ENCODE data around the gene SLCO3A1. TPM values are rescaled to one million over a fixed set of nuclear protein-coding genes. Genes with fewer than 3 reads are reported as not detected.

Gene SLCO3A1
- total and polyA plus RNA-seq, 4 donors, result 1.6 to 3.6 (median 2.4) TPM

DNA sequence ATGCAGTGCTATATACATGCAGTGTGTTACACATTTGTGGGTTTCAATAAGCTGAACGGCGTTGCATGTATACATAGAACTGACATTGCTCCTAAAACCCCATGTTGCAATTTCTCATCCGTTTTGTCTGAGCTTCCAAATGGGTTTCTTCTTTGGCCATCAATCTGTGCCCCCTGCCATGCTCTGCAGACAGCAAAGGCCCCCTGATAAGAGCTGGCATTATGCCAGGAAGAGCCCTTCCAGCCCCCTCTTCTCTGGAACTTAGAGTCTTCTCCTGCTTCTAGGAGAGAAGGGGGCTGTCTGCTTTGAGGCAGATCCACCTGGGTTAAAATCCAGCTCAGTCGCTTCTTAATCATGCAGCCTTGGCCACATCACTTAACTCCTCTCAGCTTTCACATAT is 254.0 kb downstream of the SLCO3A1 start:
- Histone ChIP-seq H3K27me3 (ENCODE audit: control insufficient read depth in 4 of 4, insufficient read depth in 4 of 4, low read length in 3 of 4) (no peaks in the 10 kb centered on the region), H3K36me3 (ENCODE audit: control insufficient read depth in 4 of 4, insufficient read depth in 3 of 4, low read depth in 1 of 4, low read length in 3 of 4) (no peaks in the 10 kb centered on the region), H3K9me3 (ENCODE audit: control insufficient read depth in 4 of 4, low read length in 3 of 4) (no peaks in the 10 kb centered on the region), H3K4me3 (ENCODE audit: low read depth in 1 of 3, low read length in 3 of 3) (no peak overlapping the region), H3K9ac (ENCODE audit: low read depth in 1 of 2, low read length in 2 of 2) (no peak overlapping the region), H3K27ac (ENCODE audit: low read depth in 1 of 2, low read length in 2 of 2) (no peak overlapping the region), H3K4me1 (ENCODE audit: control insufficient read depth in 4 of 4, insufficient read depth in 4 of 4, low read length in 3 of 4) (no peaks in the 10 kb centered on the region)
- no peak for DNase-seq (ENCODE audit: low spot score)
- TF ChIP-seq ATF3 (IDR thresholded peaks at IDR 0.05), result no peak
- no peak for TF ChIP-seq MAX (IDR thresholded peaks at IDR 0.05)
- TF ChIP-seq HNF4G (IDR thresholded peaks at IDR 0.05), result no peak
- TF ChIP-seq TAF1 (conservative IDR thresholded peaks at IDR 0.05), result no peak
- no peak for TF ChIP-seq ZBTB33 (IDR thresholded peaks at IDR 0.05)
- no peak for TF ChIP-seq JUND (IDR thresholded peaks at IDR 0.05)
- no peak for TF ChIP-seq RAD21 (IDR thresholded peaks at IDR 0.05)
- TF ChIP-seq CTCF (IDR thresholded peaks at IDR 0.05; ENCODE audit: low read depth, low read length, missing input control), result no peak
- TF ChIP-seq YY1 (IDR thresholded peaks at IDR 0.05), result no peak
- TF ChIP-seq FOXA1 (IDR thresholded peaks at IDR 0.05), result no peak
- TF ChIP-seq RXRA (IDR thresholded peaks at IDR 0.05), result no peak
- no peak for TF ChIP-seq FOXA2 (IDR thresholded peaks at IDR 0.05)
- 87% methylated on average over 4 of the region's 4 CpGs for WGBS

- H3K9ac ChIP-seq (ENCODE audit: low read depth in 1 of 2, low read length in 2 of 2), result no peak overlapping the region
- no peaks in the 10 kb centered on the region for H3K9me3 ChIP-seq (ENCODE audit: control insufficient read depth in 4 of 4, low read length in 3 of 4)
- TF ChIP-seq FOXA2 (IDR thresholded peaks at IDR 0.05), result no peak
- no peak for TF ChIP-seq JUND (IDR thresholded peaks at IDR 0.05)
- TF ChIP-seq, protein P1, sequence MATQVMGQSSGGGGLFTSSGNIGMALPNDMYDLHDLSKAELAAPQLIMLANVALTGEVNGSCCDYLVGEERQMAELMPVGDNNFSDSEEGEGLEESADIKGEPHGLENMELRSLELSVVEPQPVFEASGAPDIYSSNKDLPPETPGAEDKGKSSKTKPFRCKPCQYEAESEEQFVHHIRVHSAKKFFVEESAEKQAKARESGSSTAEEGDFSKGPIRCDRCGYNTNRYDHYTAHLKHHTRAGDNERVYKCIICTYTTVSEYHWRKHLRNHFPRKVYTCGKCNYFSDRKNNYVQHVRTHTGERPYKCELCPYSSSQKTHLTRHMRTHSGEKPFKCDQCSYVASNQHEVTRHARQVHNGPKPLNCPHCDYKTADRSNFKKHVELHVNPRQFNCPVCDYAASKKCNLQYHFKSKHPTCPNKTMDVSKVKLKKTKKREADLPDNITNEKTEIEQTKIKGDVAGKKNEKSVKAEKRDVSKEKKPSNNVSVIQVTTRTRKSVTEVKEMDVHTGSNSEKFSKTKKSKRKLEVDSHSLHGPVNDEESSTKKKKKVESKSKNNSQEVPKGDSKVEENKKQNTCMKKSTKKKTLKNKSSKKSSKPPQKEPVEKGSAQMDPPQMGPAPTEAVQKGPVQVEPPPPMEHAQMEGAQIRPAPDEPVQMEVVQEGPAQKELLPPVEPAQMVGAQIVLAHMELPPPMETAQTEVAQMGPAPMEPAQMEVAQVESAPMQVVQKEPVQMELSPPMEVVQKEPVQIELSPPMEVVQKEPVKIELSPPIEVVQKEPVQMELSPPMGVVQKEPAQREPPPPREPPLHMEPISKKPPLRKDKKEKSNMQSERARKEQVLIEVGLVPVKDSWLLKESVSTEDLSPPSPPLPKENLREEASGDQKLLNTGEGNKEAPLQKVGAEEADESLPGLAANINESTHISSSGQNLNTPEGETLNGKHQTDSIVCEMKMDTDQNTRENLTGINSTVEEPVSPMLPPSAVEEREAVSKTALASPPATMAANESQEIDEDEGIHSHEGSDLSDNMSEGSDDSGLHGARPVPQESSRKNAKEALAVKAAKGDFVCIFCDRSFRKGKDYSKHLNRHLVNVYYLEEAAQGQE (IDR thresholded peaks at IDR 0.05), result no peak
- no peak for TF ChIP-seq HNF4G (IDR thresholded peaks at IDR 0.05)
- no peak for TF ChIP-seq RXRA (IDR thresholded peaks at IDR 0.05)
- no peak for TF ChIP-seq CTCF (IDR thresholded peaks at IDR 0.05; ENCODE audit: low read depth, low read length, missing input control)
- no peak for TF ChIP-seq SP1 (IDR thresholded peaks at IDR 0.05)
- TF ChIP-seq EGR1 (IDR thresholded peaks at IDR 0.05; ENCODE audit: low read depth in 2 of 2), result no peak
- H3K4me1 ChIP-seq (ENCODE audit: control insufficient read depth in 4 of 4, insufficient read depth in 4 of 4, low read length in 3 of 4), result no peaks in the 10 kb centered on the region
- no peak for DNase-seq (ENCODE audit: low spot score)
- no peaks in the 10 kb centered on the region for H3K27me3 ChIP-seq (ENCODE audit: control insufficient read depth in 4 of 4, insufficient read depth in 4 of 4, low read length in 3 of 4)
- H3K27ac ChIP-seq (ENCODE audit: low read depth in 1 of 2, low read length in 2 of 2), result no peak overlapping the region
- 92% methylated on average over 11 of the region's 11 CpGs for WGBS
- H3K36me3 ChIP-seq (ENCODE audit: control insufficient read depth in 4 of 4, insufficient read depth in 3 of 4, low read depth in 1 of 4, low read length in 3 of 4), result no peaks in the 10 kb centered on the region
- no peak overlapping the region for H3K4me3 ChIP-seq (ENCODE audit: low read depth in 1 of 3, low read length in 3 of 3)
Measured at GRCh38 chr15:92109191-92109873, 255.8 kb downstream of the SLCO3A1 start.
